Measurements from ENCODE around the gene ELP1.

DNA sequence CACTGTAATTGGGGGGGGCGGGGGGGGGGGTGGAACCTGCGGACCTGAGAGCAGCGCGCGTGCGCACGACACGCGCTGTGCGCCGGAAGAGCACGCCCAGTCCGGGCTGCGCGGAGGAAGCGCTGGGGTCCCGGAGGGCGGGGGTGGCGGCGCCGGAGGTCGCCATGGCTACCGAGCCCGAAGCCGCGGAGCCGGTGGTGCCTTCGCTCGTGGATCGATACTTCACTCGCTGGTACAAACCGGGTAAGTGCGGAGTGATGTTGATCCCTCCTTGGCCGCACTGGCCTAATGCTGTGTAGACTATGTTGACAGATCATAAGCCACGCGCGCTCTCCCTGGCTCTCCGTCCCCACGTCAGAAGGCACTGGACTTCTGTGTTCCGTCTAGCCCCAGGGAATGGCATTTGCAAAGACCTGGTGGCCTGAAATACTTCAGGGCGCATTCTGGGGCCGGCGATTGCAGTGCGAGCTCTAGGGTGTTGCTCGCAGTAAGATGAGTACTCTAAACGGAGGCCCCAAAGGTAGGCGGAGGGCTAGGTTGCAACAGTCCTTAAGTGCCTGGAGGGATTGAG is 484 bp upstream of the ELP1 start, which contains the start of gene ABITRAM:
- TF ChIP-seq CTCF (conservative IDR thresholded peaks at IDR 0.05 in 1 of 2, IDR thresholded peaks at IDR 0.05 in 1 of 2; ENCODE audit: low read depth in 1 of 2, low read length in 2 of 2) = no peak
- no peak for TF ChIP-seq EZH2 (IDR thresholded peaks at IDR 0.05; ENCODE audit: low read length, missing control alignments)

Data from fibroblast of lung (primary cell).